Measurements from ENCODE around the gene PRAME.

Gene PRAME

GRCh38 chr22:22531770-22532546 is 27.1 kb downstream of the PRAME start:
- no peak for TF ChIP-seq CTCF (IDR thresholded peaks at IDR 0.05)

- TF ChIP-seq CTCF (IDR thresholded peaks at IDR 0.05): no peak
Observed at GRCh38 chr22:22528780-22529179, 30.3 kb downstream of the PRAME start.

- TF ChIP-seq CTCF (IDR thresholded peaks at IDR 0.05): no peak
Observed at GRCh38 chr22:22527312-22527711, 31.8 kb downstream of the PRAME start.

- TF ChIP-seq CTCF (IDR thresholded peaks at IDR 0.05): no peak
Observed at GRCh38 chr22:22526125-22526912, 32.7 kb downstream of the PRAME start.

- TF ChIP-seq CTCF (IDR thresholded peaks at IDR 0.05): no peak
Observed at GRCh38 chr22:22523494-22523893, 35.6 kb downstream of the PRAME start.

GRCh38 chr22:22521631-22522030 is 37.4 kb downstream of the PRAME start:
- TF ChIP-seq CTCF (IDR thresholded peaks at IDR 0.05): no peak

GRCh38 chr22:22520667-22521602 is 38.1 kb downstream of the PRAME start:
- no peak for TF ChIP-seq CTCF (IDR thresholded peaks at IDR 0.05)

All from LNCAP (cell line).